ENCODE measurements around the gene PDE4D. TPM values are rescaled to one million over a fixed set of nuclear protein-coding genes. Genes with fewer than 3 reads are reported as not detected.

The PDE4D gene
- total and polyA plus RNA-seq, 2 donors (not counting 1 experiment from before 2014, with no cell fraction given) = 14.9 to 171 TPM

GRCh38 chr5:59198832-59199231 lies 694.7 kb downstream of the PDE4D start:
- H3K4me3 Mint-ChIP-seq = no peak overlapping the region
- no CpG with 5 or more reads among the region's 1 CpG for WGBS (ENCODE audit: insufficient coverage)
- Histone ChIP-seq H3K4me2 (replicated peaks; ENCODE audit: low read depth, low read length, poor library complexity, severe bottlenecking) (no peak overlapping the region), H3K4me3 (ENCODE audit: control extremely low read depth in 1 of 5, extremely low read depth in 1 of 5, insufficient read depth in 1 of 5, low read depth in 2 of 5, low read length in 4 of 5) (no peak overlapping the region), H3K36me3 (replicated peaks in 1 of 2; ENCODE audit: control extremely low read depth in 1 of 2, control insufficient read depth in 1 of 2, extremely low read depth in 1 of 2, insufficient read depth in 2 of 2, low read length in 1 of 2) (no peaks in the 10 kb centered on the region), H3K9me3 (ENCODE audit: control extremely low read depth in 1 of 3, control insufficient read depth in 2 of 3, insufficient read depth in 1 of 3, low read length in 2 of 3) (no peaks in the 10 kb centered on the region), H3K27ac (ENCODE audit: low read length in 2 of 2) (no peak overlapping the region), H3K79me2 (ENCODE audit: control insufficient read depth, insufficient read depth, low read length) (no peaks in the 10 kb centered on the region), H2AFZ (ENCODE audit: insufficient read depth, low read depth, low read length, poor library complexity, severe bottlenecking) (no peak overlapping the region), H3K27me3 (replicated peaks in 1 of 4; ENCODE audit: control extremely low read depth in 1 of 4, control insufficient read depth in 3 of 4, insufficient read depth in 4 of 4, low read length in 3 of 4) (no peaks in the 10 kb centered on the region), H4K20me1 (ENCODE audit: control insufficient read depth, insufficient read depth, low read length, poor library complexity, severe bottlenecking) (no peaks in the 10 kb centered on the region), H3K4me1 (ENCODE audit: control insufficient read depth in 2 of 2, insufficient read depth in 2 of 2, low read length in 2 of 2) (no peaks in the 10 kb centered on the region), H3K9ac (ENCODE audit: low read length) (no peak overlapping the region)
- ATAC-seq (ENCODE audit: low read depth) = no peak
- no peak for TF ChIP-seq CTCF (IDR thresholded peaks at IDR 0.05)
- TF ChIP-seq EZH2 (IDR thresholded peaks at IDR 0.05; ENCODE audit: borderline replicate concordance, insufficient read depth, low read depth, low read length, poor library complexity, severe bottlenecking) = no peak
- ChIA-PET POLR2A (no interaction called here), CTCF (interaction anchor here (1.1 kb wide), 1 partner anchor 10 kb away, joined by 3 read pairs; no protein-coding TSS in a partner anchor)
- H3K9me3 Mint-ChIP-seq (ENCODE audit: insufficient read depth) = no peaks in the 10 kb centered on the region
- DNase-seq = no peak
- H3K27ac Mint-ChIP-seq = no peak overlapping the region
- no peaks in the 10 kb centered on the region for H3K27me3 Mint-ChIP-seq
- intact Hi-C loops (cut with micrococcal nuclease) = no loop called here
- H3K4me1 Mint-ChIP-seq = no peaks in the 10 kb centered on the region

- no peak overlapping the region for H3K27ac ChIP-seq (ENCODE audit: low read length in 2 of 2)
- intact Hi-C loops (cut with micrococcal nuclease) = no loop called here
- ATAC-seq (ENCODE audit: low read depth) (no peak), DNase-seq (no peak)
- no peak overlapping the region for H3K27ac Mint-ChIP-seq
- no peaks in the 10 kb centered on the region for H3K9me3 ChIP-seq (ENCODE audit: control extremely low read depth in 1 of 3, control insufficient read depth in 2 of 3, insufficient read depth in 1 of 3, low read length in 2 of 3)
- H2AFZ ChIP-seq (ENCODE audit: insufficient read depth, low read depth, low read length, poor library complexity, severe bottlenecking) = no peak overlapping the region
- ChIA-PET POLR2A (no interaction called here), CTCF (interaction anchor here (0.9 kb wide), 1 partner anchor 602 kb away, joined by 3 read pairs; no protein-coding TSS in a partner anchor)
- H3K4me3 Mint-ChIP-seq = no peak overlapping the region
- H4K20me1 ChIP-seq (ENCODE audit: control insufficient read depth, insufficient read depth, low read length, poor library complexity, severe bottlenecking) = no peaks in the 10 kb centered on the region
- WGBS (ENCODE audit: insufficient coverage) = 92% methylated on average over 2 of the region's 2 CpGs
- no peaks in the 10 kb centered on the region for H3K27me3 Mint-ChIP-seq
- H3K4me3 ChIP-seq (ENCODE audit: control extremely low read depth in 1 of 5, extremely low read depth in 1 of 5, insufficient read depth in 1 of 5, low read depth in 2 of 5, low read length in 4 of 5) = no peak overlapping the region
- H3K36me3 ChIP-seq (replicated peaks in 1 of 2; ENCODE audit: control extremely low read depth in 1 of 2, control insufficient read depth in 1 of 2, extremely low read depth in 1 of 2, insufficient read depth in 2 of 2, low read length in 1 of 2) = no peaks in the 10 kb centered on the region
- no peaks in the 10 kb centered on the region for H3K27me3 ChIP-seq (replicated peaks in 1 of 4; ENCODE audit: control extremely low read depth in 1 of 4, control insufficient read depth in 3 of 4, insufficient read depth in 4 of 4, low read length in 3 of 4)
- H3K4me1 Mint-ChIP-seq = no peaks in the 10 kb centered on the region
- no peak overlapping the region for H3K9ac ChIP-seq (ENCODE audit: low read length)
- H3K4me1 ChIP-seq (ENCODE audit: control insufficient read depth in 2 of 2, insufficient read depth in 2 of 2, low read length in 2 of 2) = no peaks in the 10 kb centered on the region
- H3K4me2 ChIP-seq (replicated peaks; ENCODE audit: low read depth, low read length, poor library complexity, severe bottlenecking) = no peak overlapping the region
- no peaks in the 10 kb centered on the region for H3K79me2 ChIP-seq (ENCODE audit: control insufficient read depth, insufficient read depth, low read length)
- H3K9me3 Mint-ChIP-seq (ENCODE audit: insufficient read depth) = no peaks in the 10 kb centered on the region
- TF ChIP-seq EZH2 (IDR thresholded peaks at IDR 0.05; ENCODE audit: borderline replicate concordance, insufficient read depth, low read depth, low read length, poor library complexity, severe bottlenecking) (no peak), CTCF (IDR thresholded peaks at IDR 0.05) (no peak)
Measured at GRCh38 chr5:59198365-59198764, 695.2 kb downstream of the PDE4D start.
